Large intestine (tissue), 3 donors: ENCODE results near the gene DTNBP1. TPM values are rescaled to one million over a fixed set of nuclear protein-coding genes. Genes with fewer than 3 reads are reported as not detected.
"Not testable (repeated sequence)": the region's sequence is repeated elsewhere in the genome, so short reads cannot be mapped to it uniquely, and the experiment has no call there.

Experiments
- DNase-seq, 2 donors: peaks; one replicate each; pipeline versions ENCODE4 v3.0.0 to v3.0.0-alpha.2; 2013
- H3K27ac ChIP-seq: one replicate; pipeline ENCODE4 v1.5.1; 2013; ENCODE audit warnings: low read length
- H3K27me3 ChIP-seq: 2 replicates; pipeline ENCODE4 v1.6.1; 2013; ENCODE audit warnings: low read length; ENCODE audit not compliant: control insufficient read depth, insufficient read depth
- H3K36me3 ChIP-seq: 2 replicates; pipeline ENCODE4 v1.6.1; 2013; ENCODE audit warnings: low read length; ENCODE audit not compliant: control insufficient read depth, insufficient read depth
- H3K4me1 ChIP-seq: one replicate; pipeline ENCODE4 v1.6.1; 2013; ENCODE audit warnings: low read length; ENCODE audit not compliant: control insufficient read depth, insufficient read depth
- H3K4me3 ChIP-seq: one replicate; pipeline ENCODE4 v1.5.1; 2013; ENCODE audit warnings: low read length
- H3K9me3 ChIP-seq: one replicate; pipeline ENCODE4 v1.6.1; 2013; ENCODE audit warnings: mild to moderate bottlenecking, low read depth, low read length, moderate library complexity; ENCODE audit not compliant: control insufficient read depth
- WGBS: methylation state at CpG from one replicate; pipeline ENCODE4 v1.1.5; 2013; ENCODE audit warnings: low lambda C conversion rate; ENCODE audit not compliant: insufficient coverage; 5-methylcytosine and 5-hydroxymethylcytosine counted together
- polyA plus RNA-seq: library from polyadenylated mRNA; unstranded; fragments of 120-200 nt; gene quantifications from one replicate; pipeline ENCODE4 v1.2.1, GENCODE V29; 2013

Gene DTNBP1
- polyA plus RNA-seq, 1 donor = 20.9 TPM

DNA sequence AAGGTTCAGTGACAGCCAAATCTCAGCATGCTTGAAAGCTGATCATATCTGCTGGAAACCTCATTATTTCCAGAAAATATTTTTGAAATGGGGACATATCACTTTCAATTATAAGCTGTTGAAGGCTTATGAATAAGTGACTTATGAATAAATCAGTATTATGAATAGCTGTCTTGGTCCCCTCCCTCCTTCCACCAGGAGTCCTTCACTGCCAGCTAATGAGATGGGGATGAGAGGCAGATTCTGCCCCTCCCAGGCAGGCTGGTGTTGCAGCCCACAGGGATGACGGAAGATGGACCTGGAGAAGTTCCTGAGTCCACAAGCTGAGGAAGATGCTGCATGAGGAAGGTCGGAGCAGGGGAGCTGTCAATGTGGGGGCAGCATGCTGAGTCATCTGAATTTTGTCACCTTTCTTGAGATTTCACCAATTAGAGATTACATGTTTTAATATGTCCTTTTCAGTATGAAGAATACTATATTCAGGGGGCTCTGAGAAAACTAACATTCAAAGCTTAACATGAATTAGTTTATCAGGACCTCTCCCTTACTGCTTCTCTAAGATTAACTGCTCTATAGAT, 112.2 kb downstream of the DTNBP1 start:
- Histone ChIP-seq H3K4me3 (no peak overlapping the region), H3K4me1 (peaks cover 5% of the 10 kb centered on the region), H3K27ac (no peak overlapping the region), H3K36me3 (no peaks in the 10 kb centered on the region), H3K9me3 (no peaks in the 10 kb centered on the region), H3K27me3 (no peaks in the 10 kb centered on the region)
- DNase-seq = no peak
- no CpG with 5 or more reads among the region's 2 CpGs for WGBS

GRCh38 chr6:15549371-15549770, 113.5 kb downstream of the DTNBP1 start:
- no CpG with 5 or more reads among the region's 14 CpGs for WGBS
- no peaks in the 10 kb centered on the region for H3K9me3 ChIP-seq
- H3K27ac ChIP-seq = no peak overlapping the region
- no peak for DNase-seq
- no peaks in the 10 kb centered on the region for H3K36me3 ChIP-seq
- peaks cover 5% of the 10 kb centered on the region for H3K4me1 ChIP-seq
- H3K4me3 ChIP-seq = no peak overlapping the region
- H3K27me3 ChIP-seq = no peaks in the 10 kb centered on the region

DNA sequence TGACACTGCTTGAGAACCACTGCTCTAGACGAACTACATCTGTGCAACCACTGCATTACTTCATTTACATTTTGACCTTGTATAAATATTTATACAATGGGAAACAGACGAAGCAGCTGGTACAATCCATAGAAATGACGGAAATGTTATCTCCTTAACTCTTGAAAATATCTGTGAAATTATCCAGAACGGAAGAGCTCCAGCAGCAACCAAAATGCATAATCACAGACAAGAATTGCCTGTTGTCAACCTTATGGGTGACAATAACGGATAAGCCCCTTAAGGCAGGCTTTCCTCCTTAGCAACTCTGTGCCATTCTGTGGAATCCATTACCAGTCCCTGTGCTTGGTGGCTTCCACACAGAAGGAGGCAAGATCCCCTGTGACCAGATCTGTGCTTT, 115.4 kb downstream of the DTNBP1 start:
- no peaks in the 10 kb centered on the region for H3K27me3 ChIP-seq
- 66% methylated on average over 3 of the region's 5 CpGs for WGBS
- DNase-seq = no peak
- H3K4me3 ChIP-seq = no peak overlapping the region
- no peaks in the 10 kb centered on the region for H3K36me3 ChIP-seq
- H3K9me3 ChIP-seq = no peaks in the 10 kb centered on the region
- H3K4me1 ChIP-seq = peaks cover 5% of the 10 kb centered on the region
- H3K27ac ChIP-seq = no peak overlapping the region

- Histone ChIP-seq H3K27ac (no peak overlapping the region), H3K36me3 (no peaks in the 10 kb centered on the region), H3K27me3 (no peaks in the 10 kb centered on the region), H3K4me3 (no peak overlapping the region), H3K9me3 (no peaks in the 10 kb centered on the region), H3K4me1 (peaks cover 5% of the 10 kb centered on the region)
- WGBS = 100% methylated on average over 1 of the region's 5 CpGs
- DNase-seq = no peak
Measured at GRCh38 chr6:15546591-15546990, 116.2 kb downstream of the DTNBP1 start.

DNA sequence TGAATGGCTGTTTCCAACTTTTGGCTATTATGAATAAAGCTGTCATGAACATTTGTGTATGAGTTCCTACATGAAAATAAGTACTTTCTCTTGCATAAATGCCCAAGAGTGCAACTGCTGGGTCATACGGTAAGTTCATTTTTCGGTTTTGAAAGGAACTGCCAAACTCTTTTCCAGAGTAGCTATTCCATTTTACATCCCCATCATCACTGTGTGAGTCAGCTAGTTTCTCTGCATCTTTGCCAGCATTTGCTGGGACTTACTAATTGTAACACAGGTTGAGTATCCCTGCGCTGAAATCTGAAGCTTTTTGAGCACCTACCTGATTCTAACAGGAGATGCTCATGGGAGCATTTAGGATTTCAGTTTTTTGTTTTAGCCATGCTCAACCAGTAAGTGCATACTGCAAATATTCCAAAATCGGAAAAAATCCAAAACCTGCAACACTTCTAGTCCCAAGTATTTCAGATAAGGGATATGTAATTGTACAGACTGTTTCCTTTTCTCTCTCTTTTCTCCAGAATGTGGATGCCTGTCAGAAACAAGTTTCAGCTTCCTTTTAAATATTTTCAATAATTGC, 118.4 kb downstream of the DTNBP1 start:
- Histone ChIP-seq H3K27ac (no peak overlapping the region), H3K4me1 (no peaks in the 10 kb centered on the region), H3K9me3 (no peaks in the 10 kb centered on the region), H3K36me3 (no peaks in the 10 kb centered on the region), H3K27me3 (no peaks in the 10 kb centered on the region), H3K4me3 (no peak overlapping the region)
- WGBS = 100% methylated on average over 1 of the region's 4 CpGs
- DNase-seq = no peak

GRCh38 chr6:15543332-15543917, 119.4 kb downstream of the DTNBP1 start:
- not testable (repeated sequence) for DNase-seq, H3K27me3 ChIP-seq, H3K4me3 ChIP-seq, H3K36me3 ChIP-seq, H3K4me1 ChIP-seq, H3K9me3 ChIP-seq, H3K27ac ChIP-seq
- WGBS = no CpG with 5 or more reads among the region's 5 CpGs

- 98% methylated on average over 5 of the region's 7 CpGs for WGBS
- Histone ChIP-seq H3K27me3 (no peaks in the 10 kb centered on the region), H3K27ac (no peak overlapping the region), H3K4me1 (peaks cover 7% of the 10 kb centered on the region), H3K9me3 (no peaks in the 10 kb centered on the region), H3K4me3 (no peak overlapping the region), H3K36me3 (no peaks in the 10 kb centered on the region)
- no peak for DNase-seq
Measured at GRCh38 chr6:15539722-15540270, 123.0 kb downstream of the DTNBP1 start.

DNA sequence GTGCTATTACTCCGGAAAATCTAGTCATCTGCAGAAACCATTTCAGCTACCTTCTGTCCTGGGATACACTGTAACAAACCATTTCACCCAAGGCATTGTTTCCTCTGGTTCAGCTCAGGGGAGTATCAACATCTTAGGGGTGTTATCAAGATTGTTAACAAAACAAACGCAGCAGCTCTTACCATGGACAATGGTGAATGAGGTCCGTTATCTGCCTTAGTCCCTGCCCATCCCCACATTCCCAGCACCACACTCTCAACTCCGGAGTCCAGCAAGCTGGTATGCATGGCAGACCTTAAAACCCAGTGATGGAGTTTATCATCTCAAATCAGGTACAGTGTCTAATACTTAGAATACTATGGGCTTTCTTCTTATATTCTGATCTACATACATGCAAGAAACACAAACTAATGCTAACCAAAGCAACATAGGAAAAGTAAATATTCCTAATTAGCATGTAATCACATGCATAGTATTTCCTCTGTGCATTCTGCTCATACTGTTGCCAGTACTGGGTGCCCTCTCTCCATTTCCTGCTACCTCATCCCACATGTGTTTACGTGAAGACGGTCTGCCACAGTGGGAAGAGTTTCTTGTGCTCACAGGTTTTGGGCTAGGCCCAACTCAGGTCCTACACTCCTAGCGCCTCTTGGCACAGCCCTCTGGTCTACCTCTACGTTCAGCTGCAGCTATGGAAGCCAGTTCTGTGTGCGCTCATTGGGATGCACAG, 123.9 kb downstream of the DTNBP1 start:
- H3K36me3 ChIP-seq = no peaks in the 10 kb centered on the region
- no peak overlapping the region for H3K4me3 ChIP-seq
- H3K27me3 ChIP-seq = no peaks in the 10 kb centered on the region
- H3K4me1 ChIP-seq = peaks cover 7% of the 10 kb centered on the region
- DNase-seq = no peak
- no peak overlapping the region for H3K27ac ChIP-seq
- H3K9me3 ChIP-seq = no peaks in the 10 kb centered on the region
- WGBS = no CpG with 5 or more reads among the region's 9 CpGs

DNA sequence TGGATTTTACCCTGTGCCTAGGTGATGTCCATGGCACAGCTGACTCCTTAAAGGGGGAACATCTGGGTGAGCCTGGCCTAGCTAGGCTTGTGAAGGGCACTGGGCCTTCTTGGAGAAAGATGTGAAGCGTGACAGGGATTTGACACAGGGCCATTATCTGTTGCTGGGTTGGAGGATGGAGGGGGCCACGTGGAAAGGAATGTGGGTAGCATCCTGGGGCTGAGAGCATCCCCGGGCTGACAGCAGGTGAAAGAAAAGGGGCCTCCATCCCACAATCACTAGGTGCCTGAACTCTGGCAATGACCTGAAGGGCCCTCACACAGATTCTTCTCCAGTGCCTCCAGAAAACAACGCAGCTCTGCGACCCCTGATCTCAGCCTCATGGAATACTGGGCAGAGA, 124.7 kb downstream of the DTNBP1 start:
- Histone ChIP-seq H3K4me3 (no peak overlapping the region), H3K27ac (no peak overlapping the region), H3K4me1 (peaks cover 7% of the 10 kb centered on the region), H3K36me3 (peaks cover 3% of the 10 kb centered on the region), H3K27me3 (no peaks in the 10 kb centered on the region), H3K9me3 (no peaks in the 10 kb centered on the region)
- no CpG with 5 or more reads among the region's 5 CpGs for WGBS
- no peak for DNase-seq

GRCh38 chr6:15536198-15536955, 126.5 kb downstream of the DTNBP1 start:
- Histone ChIP-seq H3K36me3 (peaks cover 7% of the 10 kb centered on the region), H3K4me1 (peaks cover 7% of the 10 kb centered on the region), H3K27me3 (no peaks in the 10 kb centered on the region), H3K27ac (no peak overlapping the region), H3K4me3 (no peak overlapping the region), H3K9me3 (no peaks in the 10 kb centered on the region)
- no peak for DNase-seq
- no CpG with 5 or more reads among the region's 4 CpGs for WGBS
